GM12872 (cell line): ENCODE measurements around the gene PLCB3.

ENCODE experiments used
- TF ChIP-seq, protein P1 (sequence below): IDR thresholded peaks from 3 replicates; pipeline ENCODE4 v1.5.1; 2011; ENCODE audit warnings: low read depth, mild to moderate bottlenecking, low read length, moderate library complexity; ENCODE audit not compliant: insufficient read depth

The PLCB3 gene

DNA sequence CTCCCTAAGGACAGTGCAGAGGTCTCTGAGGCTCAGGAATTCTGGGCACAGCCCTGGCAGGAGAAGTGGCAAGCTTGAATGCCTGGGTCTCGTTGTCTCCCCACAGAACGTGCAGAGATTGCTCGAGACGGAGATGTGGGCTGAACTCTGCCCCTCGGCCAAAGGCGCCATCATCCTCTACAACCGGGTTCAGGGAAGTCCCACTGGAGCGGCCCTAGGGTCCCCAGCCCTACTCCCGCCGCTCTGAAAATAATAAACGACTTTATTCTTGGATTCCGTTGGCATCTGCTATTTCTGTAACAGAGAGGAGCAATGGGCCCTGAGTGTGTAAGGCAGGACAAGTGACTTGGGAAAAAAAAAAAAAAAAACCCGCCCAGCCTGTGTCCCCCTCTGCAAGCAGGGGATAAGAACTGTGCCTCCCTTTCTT lies 21.6 kb upstream of the PLCB3 start:
- TF ChIP-seq, protein P1, sequence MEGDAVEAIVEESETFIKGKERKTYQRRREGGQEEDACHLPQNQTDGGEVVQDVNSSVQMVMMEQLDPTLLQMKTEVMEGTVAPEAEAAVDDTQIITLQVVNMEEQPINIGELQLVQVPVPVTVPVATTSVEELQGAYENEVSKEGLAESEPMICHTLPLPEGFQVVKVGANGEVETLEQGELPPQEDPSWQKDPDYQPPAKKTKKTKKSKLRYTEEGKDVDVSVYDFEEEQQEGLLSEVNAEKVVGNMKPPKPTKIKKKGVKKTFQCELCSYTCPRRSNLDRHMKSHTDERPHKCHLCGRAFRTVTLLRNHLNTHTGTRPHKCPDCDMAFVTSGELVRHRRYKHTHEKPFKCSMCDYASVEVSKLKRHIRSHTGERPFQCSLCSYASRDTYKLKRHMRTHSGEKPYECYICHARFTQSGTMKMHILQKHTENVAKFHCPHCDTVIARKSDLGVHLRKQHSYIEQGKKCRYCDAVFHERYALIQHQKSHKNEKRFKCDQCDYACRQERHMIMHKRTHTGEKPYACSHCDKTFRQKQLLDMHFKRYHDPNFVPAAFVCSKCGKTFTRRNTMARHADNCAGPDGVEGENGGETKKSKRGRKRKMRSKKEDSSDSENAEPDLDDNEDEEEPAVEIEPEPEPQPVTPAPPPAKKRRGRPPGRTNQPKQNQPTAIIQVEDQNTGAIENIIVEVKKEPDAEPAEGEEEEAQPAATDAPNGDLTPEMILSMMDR: no peak

DNA sequence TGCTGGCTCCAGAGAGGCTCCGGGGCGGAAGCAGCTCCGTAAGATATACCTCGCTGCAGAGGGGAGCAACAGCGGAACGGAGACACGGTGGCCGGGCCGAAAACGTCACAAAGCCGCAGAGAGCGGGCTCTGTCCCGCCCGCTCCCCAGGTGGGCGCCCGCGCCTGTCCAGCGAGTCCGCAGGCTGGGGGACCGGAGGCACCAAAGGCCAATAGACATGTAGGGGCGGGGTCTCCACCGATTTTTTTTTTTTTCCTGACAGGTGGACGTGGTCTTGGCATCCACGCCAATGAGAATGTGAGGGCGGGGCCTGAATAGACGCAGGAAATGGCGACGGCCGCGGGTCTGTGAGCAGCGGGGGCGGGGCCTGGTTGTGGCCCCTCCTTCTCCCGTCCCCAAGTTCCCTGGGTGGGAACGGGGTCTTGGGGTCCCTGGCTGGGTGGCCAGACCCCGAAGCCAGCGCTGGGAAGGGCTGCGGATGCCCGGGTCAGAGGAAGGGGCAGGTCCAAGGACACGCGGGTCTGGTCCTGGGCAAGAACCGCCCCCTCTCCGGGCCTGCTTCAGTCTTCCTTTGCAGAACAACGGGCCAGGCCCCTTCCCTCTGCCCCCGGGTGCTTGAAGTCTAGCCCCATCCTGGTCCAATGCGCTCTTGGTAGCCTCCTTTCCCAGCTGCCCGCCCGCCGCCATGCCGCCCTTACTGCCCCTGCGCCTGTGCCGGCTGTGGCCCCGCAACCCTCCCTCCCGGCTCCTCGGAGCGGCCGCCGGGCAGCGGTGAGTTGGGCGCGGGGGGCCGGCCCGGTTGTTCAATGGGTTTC lies 21.0 kb upstream of the PLCB3 start, which contains the start of gene DNAJC4:
Gene DNAJC4 (plus strand): TSS at position 378 of the 814 bp plus-strand sequence. CDS start 307 bp downstream, at position 685.
- TF ChIP-seq, protein P1: no peak

DNA sequence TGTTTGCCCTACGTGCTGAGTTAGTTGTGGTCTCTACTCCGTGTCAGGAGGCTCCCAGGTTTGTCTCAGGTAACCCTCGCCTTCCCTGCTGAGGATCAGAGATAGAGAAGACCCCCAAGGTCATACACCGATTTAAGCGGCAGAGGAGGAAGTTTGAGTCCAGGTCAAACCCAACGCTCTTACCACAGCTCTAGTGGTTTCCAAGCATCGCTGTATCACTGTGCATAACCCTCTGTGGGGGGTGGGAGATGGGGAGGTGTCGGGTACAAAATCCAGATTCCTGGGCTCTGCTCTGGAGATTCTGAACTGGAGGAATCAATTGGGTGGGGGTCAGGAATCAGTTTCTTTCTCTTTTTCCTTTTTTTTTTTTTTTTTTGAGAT lies 20.4 kb upstream of the PLCB3 start:
- TF ChIP-seq, protein P1: no peak

DNA sequence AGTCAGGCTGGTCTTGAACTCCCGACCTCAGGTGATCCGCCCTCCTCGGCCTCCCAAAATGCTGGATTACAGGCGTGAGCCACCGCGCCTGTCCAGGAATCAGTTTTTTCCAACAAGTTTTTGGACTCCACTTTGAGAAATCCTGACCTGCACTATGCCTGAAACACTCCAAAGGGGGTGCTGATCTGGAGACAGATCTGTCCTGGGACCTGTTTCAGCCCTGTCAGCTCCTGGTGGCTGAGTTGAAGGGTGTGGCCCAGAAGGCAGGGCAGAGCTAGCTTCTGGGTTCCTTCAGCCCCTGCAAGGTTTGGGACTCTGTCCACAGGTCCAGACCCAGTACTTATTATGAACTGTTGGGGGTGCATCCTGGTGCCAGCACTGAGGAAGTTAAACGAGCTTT lies 19.8 kb upstream of the PLCB3 start:
- TF ChIP-seq, protein P1: no peak

DNA sequence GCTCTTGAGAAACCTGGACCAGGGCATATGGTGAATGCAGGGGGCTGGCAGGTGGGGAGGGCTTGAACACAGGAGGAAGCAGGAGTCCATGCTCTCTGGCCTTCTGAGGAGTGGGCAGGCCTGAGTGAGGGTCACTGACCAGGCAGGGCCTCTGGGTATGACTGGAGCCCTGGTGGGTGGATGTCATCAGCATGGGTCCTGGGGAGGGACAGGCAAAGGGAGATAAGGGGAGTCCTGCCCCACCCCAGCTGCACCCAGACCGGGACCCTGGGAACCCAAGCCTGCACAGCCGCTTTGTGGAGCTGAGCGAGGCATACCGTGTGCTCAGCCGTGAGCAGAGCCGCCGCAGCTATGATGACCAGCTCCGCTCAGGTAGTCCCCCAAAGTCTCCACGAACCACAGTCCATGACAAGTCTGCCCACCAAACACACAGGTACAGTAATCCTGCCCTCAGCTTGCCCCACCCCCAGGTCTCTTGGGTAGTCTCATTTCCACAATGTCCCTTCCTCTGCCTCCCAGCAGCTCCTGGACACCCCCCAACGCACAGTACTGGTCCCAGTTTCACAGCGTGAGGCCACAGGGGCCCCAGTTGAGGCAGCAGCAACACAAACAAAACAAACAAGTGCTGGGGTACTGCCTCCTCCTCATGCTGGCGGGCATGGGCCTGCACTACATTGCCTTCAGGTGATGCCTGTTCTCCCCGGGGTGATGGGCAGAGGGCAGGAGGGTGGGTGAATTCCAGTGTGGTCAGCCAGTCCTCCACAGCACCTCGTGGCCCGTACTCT lies 19.0 kb upstream of the PLCB3 start:
- TF ChIP-seq, protein P1: no peak

DNA sequence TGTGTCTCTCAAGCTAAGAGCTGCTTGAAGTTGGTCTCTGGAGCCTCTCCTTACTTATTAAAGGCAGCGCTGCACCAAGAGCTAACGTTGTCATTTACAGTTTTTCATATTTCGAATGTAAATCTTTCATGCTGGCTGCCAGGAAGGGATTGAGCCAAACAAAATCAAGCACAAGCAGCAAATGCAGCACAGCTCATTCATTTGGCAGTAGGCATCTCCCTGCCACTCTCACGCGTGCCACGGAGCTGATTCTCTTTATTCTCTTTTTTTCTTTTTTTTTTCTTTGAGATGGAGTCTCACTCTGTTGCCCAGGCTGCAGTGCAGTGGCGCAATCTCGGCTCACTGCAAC lies 18.4 kb upstream of the PLCB3 start:
- TF ChIP-seq, protein P1: no peak

DNA sequence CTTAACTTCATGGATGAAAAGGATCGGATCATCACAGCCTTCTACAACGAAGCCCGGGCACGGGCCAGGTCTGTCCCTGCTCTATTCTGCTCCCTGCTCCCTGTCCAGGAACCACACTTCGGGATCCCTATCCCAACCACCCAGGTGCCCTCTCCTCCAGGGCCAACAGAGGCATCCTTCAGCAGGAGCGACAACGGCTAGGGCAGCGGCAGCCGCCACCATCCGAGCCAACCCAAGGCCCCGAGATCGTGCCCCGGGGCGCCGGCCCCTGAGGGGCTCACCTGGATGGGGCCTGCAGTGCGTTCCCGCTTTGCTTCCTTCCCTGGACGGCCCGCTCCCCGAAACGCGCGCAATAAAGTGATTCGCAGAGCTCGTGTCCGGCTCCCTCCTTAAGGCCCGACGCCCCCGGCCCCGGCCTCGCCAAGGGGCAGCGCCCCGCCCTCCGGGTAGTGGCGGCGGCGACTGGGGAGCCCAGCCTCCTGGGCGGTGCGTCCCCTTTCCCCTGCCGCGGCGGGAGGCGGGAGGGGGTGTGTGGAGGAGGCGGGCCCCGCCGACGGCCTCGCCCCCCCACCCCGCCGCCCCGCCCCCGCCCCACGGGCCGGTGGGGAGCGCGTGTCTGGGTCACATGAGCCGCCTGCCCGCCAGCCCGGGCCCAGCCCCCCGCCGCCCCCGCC lies 17.3 kb upstream of the PLCB3 start, which contains the start of gene VEGFB:
Gene VEGFB (plus strand): TSS at position 672 of the 674 bp plus-strand sequence. CDS start 250 bp downstream, outside the sequence.
- TF ChIP-seq, protein P1: no peak
